ENCODE measurements around the gene RNF146.
A peak's percentile ranks its signal among the peaks of the same experiment; 100 is the strongest.

The RNF146 gene

DNA sequence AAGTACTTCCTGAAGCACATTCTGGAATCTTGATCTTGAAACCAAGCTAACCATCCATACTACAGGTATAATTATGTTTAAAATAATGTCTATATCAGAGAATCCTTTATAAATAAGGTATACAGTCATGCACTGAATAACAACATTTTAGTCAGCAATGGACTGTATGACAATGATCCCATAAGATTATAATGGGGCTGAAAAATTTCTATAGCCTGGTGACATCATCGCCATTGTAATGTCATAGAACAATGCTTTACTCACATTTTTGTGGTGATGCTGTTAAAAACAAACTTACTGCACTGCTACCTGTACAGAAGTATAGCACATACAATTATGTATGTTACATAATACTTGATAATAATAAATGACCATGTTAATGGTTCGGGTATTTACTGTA, 31.8 kb downstream of the RNF146 start:
- TF ChIP-seq, protein P1, sequence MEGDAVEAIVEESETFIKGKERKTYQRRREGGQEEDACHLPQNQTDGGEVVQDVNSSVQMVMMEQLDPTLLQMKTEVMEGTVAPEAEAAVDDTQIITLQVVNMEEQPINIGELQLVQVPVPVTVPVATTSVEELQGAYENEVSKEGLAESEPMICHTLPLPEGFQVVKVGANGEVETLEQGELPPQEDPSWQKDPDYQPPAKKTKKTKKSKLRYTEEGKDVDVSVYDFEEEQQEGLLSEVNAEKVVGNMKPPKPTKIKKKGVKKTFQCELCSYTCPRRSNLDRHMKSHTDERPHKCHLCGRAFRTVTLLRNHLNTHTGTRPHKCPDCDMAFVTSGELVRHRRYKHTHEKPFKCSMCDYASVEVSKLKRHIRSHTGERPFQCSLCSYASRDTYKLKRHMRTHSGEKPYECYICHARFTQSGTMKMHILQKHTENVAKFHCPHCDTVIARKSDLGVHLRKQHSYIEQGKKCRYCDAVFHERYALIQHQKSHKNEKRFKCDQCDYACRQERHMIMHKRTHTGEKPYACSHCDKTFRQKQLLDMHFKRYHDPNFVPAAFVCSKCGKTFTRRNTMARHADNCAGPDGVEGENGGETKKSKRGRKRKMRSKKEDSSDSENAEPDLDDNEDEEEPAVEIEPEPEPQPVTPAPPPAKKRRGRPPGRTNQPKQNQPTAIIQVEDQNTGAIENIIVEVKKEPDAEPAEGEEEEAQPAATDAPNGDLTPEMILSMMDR (IDR thresholded peaks at IDR 0.05; ENCODE audit: control insufficient read depth, extremely low read depth, insufficient read depth) = no peak
- H3K4me3 ChIP-seq (ENCODE audit: low read depth, low read length) = no peak overlapping the region
- no peak for DNase-seq (ENCODE audit: low read depth)

DNA sequence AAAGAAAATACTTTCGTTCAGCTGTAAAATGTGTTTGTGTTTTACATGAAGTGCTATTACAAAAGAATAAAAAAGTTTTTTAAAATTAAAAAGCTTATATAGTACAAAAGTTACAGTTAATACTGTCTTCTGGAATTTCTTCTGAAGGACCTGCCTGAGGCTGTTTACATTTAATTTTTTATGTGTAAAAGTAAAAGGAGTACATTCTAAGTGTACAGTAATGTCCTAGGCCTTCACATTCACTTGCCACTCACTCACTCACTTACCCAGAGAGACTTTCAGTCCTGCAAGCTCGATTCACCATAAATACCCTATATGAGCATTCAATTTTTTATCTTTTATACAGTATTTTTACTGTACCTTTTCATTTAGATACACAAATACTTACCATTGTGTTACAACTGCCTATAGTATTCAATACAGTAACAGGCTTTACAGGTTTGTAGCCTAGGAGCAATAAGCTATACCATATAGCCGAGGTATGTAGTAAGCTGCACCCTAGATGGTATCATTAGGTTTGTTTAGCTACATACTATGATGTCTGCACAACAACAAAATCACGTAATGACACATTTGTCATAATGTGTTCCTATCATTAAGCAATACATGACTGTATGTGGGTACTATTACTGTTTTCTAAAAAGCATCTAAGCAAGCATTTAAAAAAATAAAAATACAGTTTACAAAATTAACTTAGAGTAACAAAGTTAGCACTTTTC, 33.0 kb downstream of the RNF146 start:
- DNase-seq (ENCODE audit: low read depth) = no peak
- TF ChIP-seq, protein P1 (IDR thresholded peaks at IDR 0.05; ENCODE audit: control insufficient read depth, extremely low read depth, insufficient read depth) = no peak
- no peak overlapping the region for H3K4me3 ChIP-seq (ENCODE audit: low read depth, low read length)

DNA sequence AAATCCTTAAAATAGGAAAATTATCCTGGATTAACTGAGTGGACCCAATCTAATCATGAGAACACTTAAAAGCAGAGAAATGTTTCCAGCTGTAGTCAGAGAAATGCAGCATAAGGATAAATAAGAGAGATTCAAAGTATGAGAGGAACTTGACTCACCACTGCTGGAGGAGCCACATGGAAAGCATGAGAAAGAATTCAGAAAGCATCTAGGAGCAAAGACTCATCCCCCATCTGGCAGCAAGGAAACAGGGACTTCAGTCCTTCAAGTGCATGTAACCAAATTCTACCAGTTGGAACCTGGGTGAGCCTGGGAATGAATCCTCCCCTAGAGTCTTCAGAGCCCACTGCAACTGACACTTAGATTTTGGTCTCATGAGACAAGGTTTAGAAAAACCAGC, 33.7 kb downstream of the RNF146 start:
- H3K4me3 ChIP-seq (ENCODE audit: low read depth, low read length) = no peak overlapping the region
- no peak for DNase-seq (ENCODE audit: low read depth)
- TF ChIP-seq, protein P1 (IDR thresholded peaks at IDR 0.05; ENCODE audit: control insufficient read depth, extremely low read depth, insufficient read depth) = no peak

DNA sequence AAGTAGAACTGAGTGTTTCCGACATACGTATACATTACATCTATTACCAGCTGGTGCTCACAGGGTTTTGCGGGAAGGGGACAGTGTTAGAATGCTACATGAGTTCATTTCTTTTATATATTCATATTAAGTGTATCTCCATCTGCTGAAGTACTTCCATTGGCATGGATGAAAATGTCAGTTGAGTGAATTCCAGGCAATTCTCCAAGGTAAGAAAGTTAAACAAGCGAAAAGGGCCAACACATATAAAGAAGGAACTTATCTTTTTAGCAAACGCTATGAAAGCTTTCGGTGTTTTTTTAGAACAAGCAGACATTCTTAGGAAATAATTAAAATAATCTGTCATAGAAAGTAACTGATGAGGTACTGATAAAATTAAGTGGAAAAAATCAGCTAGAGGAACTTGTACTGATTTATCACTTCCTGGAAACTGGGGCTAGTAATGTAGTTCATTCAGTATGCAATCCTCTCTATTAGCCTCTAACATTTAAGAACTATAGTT, 34.6 kb downstream of the RNF146 start:
- no peak overlapping the region for H3K4me3 ChIP-seq (ENCODE audit: low read depth, low read length)
- DNase-seq (ENCODE audit: low read depth) = peak; percentile 39
- TF ChIP-seq, protein P1 (IDR thresholded peaks at IDR 0.05; ENCODE audit: control insufficient read depth, extremely low read depth, insufficient read depth) = no peak

DNA sequence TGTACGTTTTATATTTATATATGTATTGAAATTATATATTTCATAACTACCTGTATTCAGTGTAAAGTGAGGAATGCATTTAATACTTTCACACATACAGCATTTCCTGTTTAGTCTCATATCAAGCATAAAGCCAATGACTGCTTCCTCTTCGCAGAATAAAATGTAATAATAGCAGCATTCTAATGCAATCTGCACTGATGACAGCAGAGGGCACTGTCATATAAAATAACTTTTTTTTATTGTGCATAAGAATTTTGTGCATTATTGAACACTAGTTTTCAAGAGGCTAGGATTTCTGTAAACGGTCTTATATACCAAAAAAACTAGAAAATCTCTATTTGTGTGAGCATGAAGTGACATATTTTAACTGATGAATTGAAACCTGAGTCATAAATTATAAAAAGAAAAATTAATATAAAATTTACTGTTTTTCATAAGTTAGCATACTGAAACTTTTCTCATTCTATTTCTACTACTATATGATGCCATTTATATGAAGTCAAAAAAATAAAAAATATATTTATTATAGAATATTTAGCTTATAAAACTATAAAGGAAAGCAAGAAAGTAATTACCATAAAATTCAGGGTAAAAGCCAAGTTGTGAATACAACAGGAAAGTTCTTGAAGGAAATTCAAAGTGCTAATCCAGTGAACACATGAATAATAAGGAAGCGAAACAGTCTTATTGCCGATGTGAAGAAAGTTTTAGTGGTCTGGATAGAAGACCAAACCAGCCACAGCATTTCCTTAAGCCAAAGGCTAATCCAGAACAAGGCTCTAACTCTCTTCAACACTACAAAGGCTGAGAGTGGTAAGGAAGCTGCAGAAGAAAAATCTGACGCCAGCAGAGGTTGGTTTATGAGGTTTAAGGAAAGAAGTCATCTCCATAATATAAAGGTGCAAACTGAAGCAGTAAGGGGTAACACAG, 36.3 kb downstream of the RNF146 start:
- DNase-seq (ENCODE audit: low read depth) = peak; percentile 34

DNA sequence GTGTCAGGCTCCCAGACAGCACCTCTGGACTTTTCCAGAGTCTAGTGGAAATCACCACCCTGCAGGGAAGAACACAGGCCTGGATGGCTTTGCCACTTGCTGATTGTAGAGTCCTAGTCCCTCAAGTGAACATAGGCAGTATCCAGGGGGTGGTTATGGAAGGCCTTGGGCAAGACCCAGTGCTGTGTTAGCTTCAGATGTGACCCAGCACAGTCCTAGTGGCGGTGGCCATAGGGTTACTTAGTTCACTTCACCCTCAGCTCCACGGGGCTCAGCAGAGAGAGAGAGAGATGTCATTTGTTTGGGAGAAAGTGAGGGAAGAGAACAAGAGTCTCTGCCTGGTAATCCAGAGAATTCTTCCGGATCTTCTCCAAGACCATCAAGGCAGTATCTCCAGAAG, 37.3 kb downstream of the RNF146 start:
- no peak overlapping the region for H3K4me3 ChIP-seq (ENCODE audit: low read depth, low read length)
- TF ChIP-seq, protein P1 (IDR thresholded peaks at IDR 0.05; ENCODE audit: control insufficient read depth, extremely low read depth, insufficient read depth) = no peak
- no peak for DNase-seq (ENCODE audit: low read depth)

More for the DNA sequence above, 36.3 kb downstream of the RNF146 start:
- H3K4me3 ChIP-seq (ENCODE audit: low read depth, low read length) = no peak overlapping the region
- TF ChIP-seq, protein P1 (IDR thresholded peaks at IDR 0.05; ENCODE audit: control insufficient read depth, extremely low read depth, insufficient read depth) = peak; percentile 79

Data from LNCaP clone FGC (cell line).